RPMI8226 (cell line): ENCODE measurements around the gene WDTC1.
"Not testable (repeated sequence)": the region's sequence is repeated elsewhere in the genome, so short reads cannot be mapped to it uniquely, and the experiment has no call there.

Experiments used
- DNase-seq: peaks from one replicate; pipeline ENCODE4 v3.0.0-alpha.2; 2015

The WDTC1 gene

DNA sequence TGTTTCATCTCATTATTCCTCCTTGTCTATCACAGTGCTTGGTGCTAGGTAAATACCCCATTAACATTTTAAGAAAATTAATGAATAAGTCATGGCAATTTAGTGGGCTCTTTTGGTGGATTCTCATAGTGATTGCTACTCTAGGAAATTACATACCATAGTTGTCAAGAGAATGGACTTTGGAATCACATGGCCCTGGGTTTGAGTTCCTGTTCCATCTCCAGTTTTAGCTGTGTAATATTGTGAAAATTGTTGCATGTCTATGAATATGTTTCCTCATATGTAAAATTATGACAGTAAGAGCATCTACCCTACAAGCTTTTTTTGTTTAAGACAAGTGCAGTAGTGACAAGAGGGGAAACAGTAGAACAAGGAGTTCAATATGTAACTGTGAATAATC lies 20.7 kb downstream of the WDTC1 start:
- no peak for DNase-seq

DNA sequence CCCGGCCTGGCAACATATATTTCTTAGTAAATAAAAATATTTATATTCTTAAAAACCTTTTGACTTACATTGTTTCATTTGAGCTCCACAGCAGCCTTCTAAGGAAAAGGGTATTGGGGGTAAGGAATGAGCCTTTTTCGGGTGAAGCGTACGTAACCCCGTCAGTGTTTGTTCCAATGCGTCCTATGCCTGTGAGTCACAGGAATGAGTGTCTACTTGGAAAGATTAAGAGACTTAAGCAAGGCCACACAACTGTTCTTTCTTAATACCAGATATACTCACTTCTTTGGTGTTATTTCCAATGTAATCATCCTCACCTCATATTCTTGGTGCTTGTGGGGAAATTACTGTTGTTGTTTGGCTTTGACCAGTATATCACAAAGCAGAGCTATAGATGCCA lies 22.7 kb downstream of the WDTC1 start:
- DNase-seq, result no peak

DNA sequence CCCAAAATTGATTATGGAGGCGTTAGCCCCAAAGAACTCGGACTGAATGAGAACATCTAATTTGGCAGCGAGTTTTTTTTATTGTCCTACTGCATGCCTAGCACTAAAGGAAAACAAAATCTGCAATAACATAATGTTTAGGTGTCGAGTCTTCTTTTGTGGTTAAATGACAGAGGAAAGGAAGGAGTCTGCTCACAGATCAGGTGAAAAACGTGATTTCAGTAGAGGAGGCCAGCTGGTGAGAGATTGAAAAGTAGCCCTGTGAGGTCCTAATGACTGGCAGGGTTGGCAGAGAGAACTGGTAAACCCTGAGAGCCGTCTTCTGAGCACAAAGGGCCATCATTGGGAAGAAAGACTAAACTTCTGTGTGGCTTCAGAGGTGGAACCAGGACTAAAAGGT lies 24.2 kb downstream of the WDTC1 start:
- DNase-seq, result no peak

DNA sequence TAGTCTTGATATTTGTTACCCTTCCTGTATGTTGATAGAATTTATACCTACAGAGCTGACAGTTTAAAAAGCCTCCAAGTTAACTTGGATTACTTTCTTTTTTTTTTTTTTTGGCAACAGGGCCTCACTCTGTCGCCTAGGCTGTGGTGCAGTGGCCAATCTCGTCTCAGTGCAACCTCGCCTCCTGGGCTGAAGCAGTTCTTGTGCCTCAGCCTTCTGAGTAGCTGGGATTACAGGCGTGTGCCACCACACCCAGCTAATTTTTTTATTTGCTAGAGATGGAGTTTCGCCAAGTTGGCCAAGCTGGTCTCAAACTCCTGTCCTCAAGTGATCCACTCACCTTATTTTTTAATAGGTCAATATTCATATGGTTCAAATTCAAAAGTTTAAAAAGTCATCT lies 32.7 kb downstream of the WDTC1 start:
- no peak for DNase-seq

DNA sequence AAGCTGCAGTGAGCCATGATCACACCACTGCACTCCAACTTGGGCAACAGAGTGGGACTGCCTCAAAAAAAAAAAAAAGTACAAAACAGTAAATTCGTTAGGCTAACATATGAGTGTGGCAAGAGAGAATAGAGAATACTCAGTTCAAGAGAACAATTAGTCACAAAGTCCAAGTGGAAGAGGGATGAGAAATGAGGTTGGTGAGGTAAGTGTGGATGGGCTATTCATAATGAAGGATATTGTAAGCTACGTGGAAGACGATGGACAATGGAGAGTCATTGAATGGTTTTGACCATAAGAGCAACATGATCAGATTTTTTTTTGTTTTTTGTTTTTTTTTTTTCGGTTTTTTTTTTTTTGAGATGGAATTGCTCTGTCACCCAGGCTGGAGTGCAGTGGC lies 34.8 kb downstream of the WDTC1 start:
- DNase-seq, result no peak

- no peak for DNase-seq
Observed at GRCh38 chr1:27274204-27274603, 39.8 kb downstream of the WDTC1 start.

- no peak for DNase-seq
Observed at GRCh38 chr1:27275696-27276095, 41.3 kb downstream of the WDTC1 start.

DNA sequence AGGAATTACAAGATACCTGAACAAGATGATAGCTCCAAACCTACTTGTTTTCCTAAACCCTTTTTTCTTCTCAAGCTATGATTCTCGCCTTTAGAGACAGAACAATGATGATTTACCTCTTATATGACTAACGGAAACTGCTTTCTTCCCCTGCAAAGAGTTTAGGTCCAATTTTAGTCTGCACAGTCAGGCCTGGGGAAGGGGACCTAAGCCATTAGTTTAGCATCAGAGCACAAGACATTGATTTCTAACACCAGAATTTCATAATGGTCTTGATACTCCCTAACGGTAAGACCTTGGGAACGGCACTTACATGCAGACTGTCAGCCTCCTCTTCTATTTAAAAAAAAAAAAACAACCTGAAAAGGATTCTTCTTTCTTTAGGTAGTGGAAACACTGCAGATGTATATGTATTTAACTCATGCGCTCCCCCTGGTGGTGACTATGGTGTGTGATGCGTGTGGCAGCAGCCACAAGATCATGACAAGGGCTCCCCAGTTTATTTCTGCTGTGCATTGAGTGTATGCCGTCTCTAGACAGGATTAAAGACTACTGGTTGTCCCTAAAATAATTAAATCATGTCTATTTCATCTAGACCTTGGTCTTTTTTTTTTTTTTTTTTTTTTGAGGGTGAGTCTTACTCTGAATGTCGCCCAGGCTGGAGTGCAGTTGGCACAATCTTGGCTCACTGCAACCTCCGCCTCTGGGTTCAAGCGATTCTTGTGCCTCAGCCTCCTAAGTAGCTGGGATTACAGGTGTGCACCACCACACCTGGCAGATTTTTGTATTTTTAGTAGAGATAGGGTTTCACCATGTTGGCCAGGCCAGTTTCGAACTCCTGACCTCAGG lies 50.2 kb downstream of the WDTC1 start:
- DNase-seq, result peak; percentile 91

DNA sequence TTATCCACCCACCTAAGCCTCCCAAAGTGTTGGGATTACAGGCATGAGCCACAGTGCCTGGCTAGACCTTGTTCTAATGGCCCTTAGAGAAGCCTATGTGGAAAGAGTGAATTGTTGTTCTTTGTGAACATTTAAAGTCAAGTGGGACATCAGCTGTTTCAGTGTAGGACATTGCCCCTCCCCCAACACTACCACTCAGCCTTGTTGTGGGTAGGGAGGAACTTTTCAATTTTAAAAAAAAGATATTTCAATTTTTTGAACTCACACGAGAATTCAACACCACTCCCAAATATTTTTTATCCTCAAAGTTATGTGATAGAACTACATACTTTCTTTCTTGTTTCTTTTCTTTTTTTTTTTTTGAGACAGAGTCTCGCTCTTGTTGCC lies 50.8 kb downstream of the WDTC1 start:
- no peak for DNase-seq

GRCh38 chr1:27285821-27286220 lies 51.4 kb downstream of the WDTC1 start:
- not testable (repeated sequence) for DNase-seq

- not testable (repeated sequence) for DNase-seq
Observed at GRCh38 chr1:27289125-27289524, 54.7 kb downstream of the WDTC1 start.

DNA sequence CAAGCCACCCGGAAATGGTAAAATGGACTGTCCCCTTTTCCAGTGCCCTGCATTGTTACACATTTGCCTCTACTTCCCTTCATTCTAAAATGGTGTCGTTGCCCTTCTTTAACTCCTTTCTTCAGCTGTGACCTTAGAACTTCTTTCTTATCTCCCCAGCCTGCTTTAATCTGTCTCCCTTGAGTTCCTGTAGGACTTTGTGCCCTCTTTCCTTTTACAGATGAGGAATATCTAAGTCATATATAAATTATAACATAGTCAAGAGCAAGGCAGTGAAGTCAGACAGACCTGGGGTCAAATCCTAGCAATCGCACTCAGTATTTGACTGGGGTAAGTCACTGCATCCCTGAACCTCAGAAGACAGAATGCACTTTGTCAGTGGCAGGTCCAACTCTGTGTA lies 56.1 kb downstream of the WDTC1 start:
- no peak for DNase-seq

GRCh38 chr1:27292106-27292505 lies 57.7 kb downstream of the WDTC1 start:
- DNase-seq, result no peak

- DNase-seq, result no peak
Observed at GRCh38 chr1:27293915-27294314, 59.5 kb downstream of the WDTC1 start.

DNA sequence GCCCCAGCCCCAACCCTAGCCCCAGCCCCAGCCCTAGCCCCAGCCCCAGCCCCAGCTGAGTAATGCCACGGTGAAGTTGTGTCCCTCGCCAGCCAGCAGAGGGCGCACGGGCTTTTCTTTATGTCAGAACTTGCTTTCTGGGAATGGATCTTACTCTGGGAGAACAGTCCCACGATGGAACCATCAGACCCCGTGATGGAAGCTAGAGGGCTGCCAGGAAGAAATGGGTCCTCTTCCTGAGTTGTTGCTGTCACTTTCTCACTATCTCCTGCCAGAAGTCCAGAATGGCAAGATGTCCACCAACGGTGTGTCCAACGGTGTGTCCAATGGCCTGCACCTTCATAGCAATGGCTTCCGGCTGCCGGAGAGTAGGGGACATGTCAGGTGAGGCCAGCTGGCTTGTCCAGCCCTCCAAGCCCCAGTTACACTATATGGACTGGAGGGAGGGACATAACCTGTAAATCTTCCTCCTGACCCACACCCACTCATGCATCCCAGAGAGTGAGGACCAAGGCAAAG lies 62.4 kb downstream of the WDTC1 start:
- peak; percentile 69 for DNase-seq

GRCh38 chr1:27297903-27298302 lies 63.5 kb downstream of the WDTC1 start:
- DNase-seq, result no peak

- no peak for DNase-seq
Observed at GRCh38 chr1:27298632-27299384, 64.4 kb downstream of the WDTC1 start.

GRCh38 chr1:27299385-27300271 lies 65.2 kb downstream of the WDTC1 start:
- no peak for DNase-seq

GRCh38 chr1:27300341-27301051 lies 66.1 kb downstream of the WDTC1 start:
- DNase-seq, result peak; percentile 88

DNA sequence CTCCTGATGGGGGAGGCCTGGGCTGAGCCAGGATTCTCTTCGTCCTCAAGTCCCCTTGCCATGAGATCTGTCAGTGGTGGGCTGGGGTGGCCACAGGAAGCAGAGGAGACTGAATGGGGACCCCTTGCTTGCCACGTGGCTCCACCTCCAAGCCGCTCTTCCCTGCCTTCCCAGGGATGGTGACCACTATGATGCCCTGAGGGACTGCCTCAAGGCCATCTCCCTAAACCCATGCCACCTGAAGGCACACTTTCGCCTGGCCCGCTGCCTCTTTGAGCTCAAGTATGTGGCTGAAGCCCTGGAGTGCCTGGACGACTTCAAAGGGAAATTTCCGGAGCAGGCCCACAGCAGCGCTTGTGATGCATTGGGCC lies 66.6 kb downstream of the WDTC1 start:
- DNase-seq, result no peak

GRCh38 chr1:27301582-27302199 lies 67.3 kb downstream of the WDTC1 start:
- no peak for DNase-seq

DNA sequence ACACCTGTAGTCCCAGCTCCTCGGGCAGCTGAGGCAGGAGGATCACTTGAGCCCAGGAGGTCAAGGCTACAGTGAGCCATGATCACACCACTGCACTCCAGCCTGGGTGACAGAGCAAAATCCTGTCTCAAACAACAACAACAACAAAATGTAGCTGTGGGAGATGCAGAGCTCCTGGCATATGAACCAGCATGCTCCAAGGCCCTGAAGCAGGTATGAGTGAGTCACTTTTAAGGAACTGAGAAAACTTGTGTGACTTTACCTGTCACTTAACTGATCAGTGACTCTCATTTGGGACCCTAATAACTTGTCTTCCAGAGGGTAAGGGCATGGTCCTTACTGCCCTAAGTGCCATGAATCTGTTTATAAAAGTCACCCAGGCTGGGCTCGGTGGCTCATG lies 68.2 kb downstream of the WDTC1 start:
- no peak for DNase-seq
